Fibroblast of lung (primary cell): ENCODE measurements around the gene COPB1. TPM values are rescaled to one million over a fixed set of nuclear protein-coding genes. Genes with fewer than 3 reads are reported as not detected.
A peak's percentile ranks its signal among the peaks of the same experiment; 100 is the strongest.

ENCODE experiments used
- DNase-seq, 2 donors: peaks; one replicate each; pipeline versions ENCODE4 v3.0.0 to v3.0.0-alpha.2; 2010; ENCODE audit warnings: low read depth in 2 of 2
- H2AFZ ChIP-seq: 2 replicates; pipeline ENCODE4 v1.5.1; 2012; ENCODE audit warnings: low read length, control low read depth, inconsistent platforms
- H3K27ac ChIP-seq: 2 replicates; pipeline ENCODE4 v1.5.1; 2011; ENCODE audit warnings: low read length, control low read depth; ENCODE audit not compliant: insufficient read depth
- H3K27me3 ChIP-seq: 2 replicates; pipeline ENCODE4 v1.5.1; 2011; ENCODE audit warnings: mild to moderate bottlenecking, low read length; ENCODE audit not compliant: control insufficient read depth, insufficient read depth
- H3K36me3 ChIP-seq: 2 replicates; pipeline ENCODE4 v1.5.1; 2011; ENCODE audit warnings: low read length; ENCODE audit not compliant: control insufficient read depth, insufficient read depth
- H3K4me1 ChIP-seq: 2 replicates; pipeline ENCODE4 v1.5.1; 2011; ENCODE audit warnings: low read length; ENCODE audit not compliant: control insufficient read depth, insufficient read depth; ENCODE audit errors: extremely low read depth
- H3K4me2 ChIP-seq: 2 replicates; pipeline ENCODE4 v1.5.1; 2011; ENCODE audit warnings: low read length, control low read depth; ENCODE audit not compliant: insufficient read depth; ENCODE audit errors: extremely low read depth
- H3K4me3 ChIP-seq, 4 experiments: fragments of 200-600 bp in 1 of 4; sonication (generic) in 1 of 4; replicated peaks in 1 of 4; 2 replicates each; pipeline ENCODE4 v1.5.1; 2011 to 2016; ENCODE audit warnings: low read length in 4 of 4, low read depth in 3 of 4, mild to moderate bottlenecking in 3 of 4, control low read depth in 2 of 4, inconsistent platforms in 1 of 4, mixed read lengths in 1 of 4; ENCODE audit not compliant: insufficient read depth in 1 of 4; ENCODE audit errors: control extremely low read depth in 1 of 4
- H3K79me2 ChIP-seq: 2 replicates; pipeline ENCODE4 v1.5.1; 2012; ENCODE audit warnings: mild to moderate bottlenecking, low read length, inconsistent platforms; ENCODE audit not compliant: control insufficient read depth, insufficient read depth
- H3K9ac ChIP-seq: 2 replicates; pipeline ENCODE4 v1.5.1; 2011; ENCODE audit warnings: mild to moderate bottlenecking, low read length, control low read depth; ENCODE audit not compliant: insufficient read depth
- H3K9me3 ChIP-seq: 2 replicates; pipeline ENCODE4 v1.5.1; 2012; ENCODE audit warnings: low read depth, low read length; ENCODE audit not compliant: control insufficient read depth, insufficient read depth
- H4K20me1 ChIP-seq: 2 replicates; pipeline ENCODE4 v1.5.1; 2011; ENCODE audit warnings: low read length; ENCODE audit not compliant: control insufficient read depth, insufficient read depth; ENCODE audit errors: extremely low read depth
- CTCF ChIP-seq, 2 donors: IDR thresholded peaks in 1 of 2; conservative IDR thresholded peaks in 1 of 2; 1 replicate in 1 of 2; 2 replicates in 1 of 2; pipeline ENCODE4 v1.5.1; 2011 to 2012; ENCODE audit warnings: low read length in 2 of 2, control low read depth in 1 of 2, inconsistent platforms in 1 of 2, low read depth in 1 of 2, mild to moderate bottlenecking in 1 of 2
- EZH2 ChIP-seq: IDR thresholded peaks from 2 replicates; pipeline ENCODE4 v1.5.1; 2012; ENCODE audit warnings: low read length, control low read depth, mild to moderate bottlenecking; ENCODE audit errors: missing control alignments
- polyA plus RNA-seq, 2 donors: library from polyadenylated mRNA; depleted of rRNA in 1 of 2; stranded (reverse) in 1 of 2; unstranded in 1 of 2; fragments of >200 nt; gene quantifications; 2 replicates each; pipeline ENCODE4 v1.2.1, GENCODE V29; 2011 to 2012; ENCODE audit warnings: missing spikeins in 1 of 2
- total RNA-seq: library from RNA; depleted of rRNA; stranded (reverse); fragments of >200 nt; gene quantifications from 2 replicates; pipeline ENCODE4 v1.2.1, GENCODE V29; 2014

The COPB1 gene
- total and polyA plus RNA-seq, 2 donors (not counting 1 experiment from before 2014, with no cell fraction given) = 264 to 292 TPM

GRCh38 chr11:14500181-14500651, 605 bp upstream of the COPB1 start:
- DNase-seq = peak; percentile 62 to 75
- H3K4me1 ChIP-seq = peaks cover 2% of the 10 kb centered on the region

GRCh38 chr11:14499178-14499559, 442 bp downstream of the COPB1 start:
- Histone ChIP-seq H3K36me3 (no peaks in the 10 kb centered on the region), H3K9me3 (no peaks in the 10 kb centered on the region), H3K27me3 (no peaks in the 10 kb centered on the region), H3K4me1 (peaks cover 2% of the 10 kb centered on the region), H3K4me3 (peak overlapping the region; percentile 75 to 90 (median 87)), H3K4me2 (peak overlapping the region; percentile 53), H4K20me1 (no peaks in the 10 kb centered on the region), H3K27ac (peak overlapping the region; percentile 73), H3K9ac (peak overlapping the region; percentile 91), H3K79me2 (peaks cover 36% of the 10 kb centered on the region), H2AFZ (no peak overlapping the region)
- TF ChIP-seq CTCF (conservative IDR thresholded peaks at IDR 0.05 in 1 of 2, IDR thresholded peaks at IDR 0.05 in 1 of 2; ENCODE audit: low read depth in 1 of 2, low read length in 2 of 2) (no peak), EZH2 (no peak)
- DNase-seq = peak in 1 of 2 donors; percentile 21

More at GRCh38 chr11:14500181-14500651, 605 bp upstream of the COPB1 start:
- peaks cover 36% of the 10 kb centered on the region for H3K79me2 ChIP-seq
- H3K36me3 ChIP-seq = peaks cover 2% of the 10 kb centered on the region
- H3K4me2 ChIP-seq = peak overlapping the region; percentile 90
- H4K20me1 ChIP-seq = no peaks in the 10 kb centered on the region
- H3K27ac ChIP-seq = peak overlapping the region; percentile 73
- peak overlapping the region; percentile 75 for H2AFZ ChIP-seq
- H3K4me3 ChIP-seq = peak overlapping the region; percentile 75 to 90 (median 87)
- TF ChIP-seq EZH2 = no peak
- no peak for TF ChIP-seq CTCF (conservative IDR thresholded peaks at IDR 0.05 in 1 of 2, IDR thresholded peaks at IDR 0.05 in 1 of 2; ENCODE audit: low read depth in 1 of 2, low read length in 2 of 2)
- no peaks in the 10 kb centered on the region for H3K27me3 ChIP-seq
- peak overlapping the region; percentile 10 for H3K9ac ChIP-seq
- no peaks in the 10 kb centered on the region for H3K9me3 ChIP-seq

- H3K9ac ChIP-seq = no peak overlapping the region
- peaks cover 12% of the 10 kb centered on the region for H3K36me3 ChIP-seq
- no peak overlapping the region for H3K27ac ChIP-seq
- TF ChIP-seq CTCF (conservative IDR thresholded peaks at IDR 0.05 in 1 of 2, IDR thresholded peaks at IDR 0.05 in 1 of 2; ENCODE audit: low read depth in 1 of 2, low read length in 2 of 2) (no peak), EZH2 (no peak)
- no peaks in the 10 kb centered on the region for H4K20me1 ChIP-seq
- DNase-seq = peak in 1 of 2 donors; percentile 7
- H3K4me3 ChIP-seq = no peak overlapping the region
- no peaks in the 10 kb centered on the region for H3K9me3 ChIP-seq
- no peaks in the 10 kb centered on the region for H3K4me1 ChIP-seq
- H3K27me3 ChIP-seq = no peaks in the 10 kb centered on the region
- peaks cover 4% of the 10 kb centered on the region for H3K79me2 ChIP-seq
- no peak overlapping the region for H3K4me2 ChIP-seq
- H2AFZ ChIP-seq = no peak overlapping the region
Observed at GRCh38 chr11:14480716-14481115, 18.9 kb downstream of the COPB1 start.
